Measurements from ENCODE around the gene MGAT4B.

DNA sequence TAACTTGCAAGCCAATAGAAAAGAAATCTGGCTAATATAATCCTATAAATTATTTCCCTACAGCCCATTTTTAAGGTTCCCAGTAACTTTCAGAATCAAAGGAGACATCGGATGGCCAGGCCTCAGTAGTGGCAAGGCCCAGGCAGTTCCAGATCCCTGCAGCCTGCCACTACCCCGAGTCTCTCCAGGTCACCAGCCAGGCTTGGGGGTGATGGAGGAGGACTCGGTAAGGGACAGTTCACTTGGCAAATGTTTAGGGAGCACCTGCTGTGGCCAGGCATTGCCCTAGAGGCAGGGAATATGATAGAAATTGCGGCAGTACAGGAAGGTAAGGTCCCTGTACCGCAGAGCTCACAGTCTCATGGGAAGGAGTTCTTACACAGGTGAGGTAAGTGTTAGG is 28.1 kb downstream of the MGAT4B start:
- TF ChIP-seq, protein P1, sequence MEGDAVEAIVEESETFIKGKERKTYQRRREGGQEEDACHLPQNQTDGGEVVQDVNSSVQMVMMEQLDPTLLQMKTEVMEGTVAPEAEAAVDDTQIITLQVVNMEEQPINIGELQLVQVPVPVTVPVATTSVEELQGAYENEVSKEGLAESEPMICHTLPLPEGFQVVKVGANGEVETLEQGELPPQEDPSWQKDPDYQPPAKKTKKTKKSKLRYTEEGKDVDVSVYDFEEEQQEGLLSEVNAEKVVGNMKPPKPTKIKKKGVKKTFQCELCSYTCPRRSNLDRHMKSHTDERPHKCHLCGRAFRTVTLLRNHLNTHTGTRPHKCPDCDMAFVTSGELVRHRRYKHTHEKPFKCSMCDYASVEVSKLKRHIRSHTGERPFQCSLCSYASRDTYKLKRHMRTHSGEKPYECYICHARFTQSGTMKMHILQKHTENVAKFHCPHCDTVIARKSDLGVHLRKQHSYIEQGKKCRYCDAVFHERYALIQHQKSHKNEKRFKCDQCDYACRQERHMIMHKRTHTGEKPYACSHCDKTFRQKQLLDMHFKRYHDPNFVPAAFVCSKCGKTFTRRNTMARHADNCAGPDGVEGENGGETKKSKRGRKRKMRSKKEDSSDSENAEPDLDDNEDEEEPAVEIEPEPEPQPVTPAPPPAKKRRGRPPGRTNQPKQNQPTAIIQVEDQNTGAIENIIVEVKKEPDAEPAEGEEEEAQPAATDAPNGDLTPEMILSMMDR (IDR thresholded peaks at IDR 0.05), result no peak
- no peak for TF ChIP-seq POLR2A (IDR thresholded peaks at IDR 0.05)

Measured in Peyer's patch (tissue), 4 donors.